MCF 10A (cell line): ENCODE measurements around the gene ARHGEF26. TPM values are rescaled to one million over a fixed set of nuclear protein-coding genes. Genes with fewer than 3 reads are reported as not detected.
A peak's percentile ranks its signal among the peaks of the same experiment; 100 is the strongest.

Experiments
- BruUV-seq: library from RNA; stranded (reverse); fragments of 400-500 nt; replicated peaks from 2 replicates; lab custom pipeline; 2021; lab: Mats Ljungman, UMichigan
- CTCF ChIA-PET: fragments of 300-600 bp; sonication (Branson Sonifier 250); formaldehyde crosslinking; extraction: SDS; loops from one replicate; lab custom pipeline; 2021; ENCODE audit warnings: antibody characterized with exemption, inconsistent platforms; lab: Yijun Ruan, JAX
- POLR2A ChIA-PET: fragments of 300-600, 350-650 bp; sonication (Branson Sonifier 250); formaldehyde crosslinking; extraction: SDS; loops from one replicate; lab custom pipeline; 2020; ENCODE audit warnings: antibody characterized with exemption, inconsistent platforms; lab: Yijun Ruan, JAX
- DNase-seq: peaks from one replicate; pipeline ENCODE4 v3.0.0-alpha.2; 2018; ENCODE audit not compliant: unreplicated experiment
- H3K27ac Mint-ChIP-seq: one replicate; pipeline ENCODE4 v1.8.0; 2022; ENCODE audit warnings: mild to moderate bottlenecking, low read depth, mixed read lengths; ENCODE audit not compliant: unreplicated experiment
- H3K27me3 Mint-ChIP-seq: one replicate; pipeline ENCODE4 v1.8.0; 2022; ENCODE audit warnings: mixed read lengths; ENCODE audit not compliant: insufficient read depth, unreplicated experiment
- H3K36me3 Mint-ChIP-seq: one replicate; pipeline ENCODE4 v1.8.0; 2022; ENCODE audit warnings: mild to moderate bottlenecking, moderate library complexity, mixed read lengths; ENCODE audit not compliant: insufficient read depth, unreplicated experiment
- H3K4me1 Mint-ChIP-seq: one replicate; pipeline ENCODE4 v1.8.0; 2022; ENCODE audit warnings: mixed read lengths; ENCODE audit not compliant: insufficient read depth, unreplicated experiment
- H3K4me3 Mint-ChIP-seq: one replicate; pipeline ENCODE4 v1.8.0; 2022; ENCODE audit warnings: mild to moderate bottlenecking, moderate library complexity, mixed read lengths; ENCODE audit not compliant: unreplicated experiment
- H3K9me3 Mint-ChIP-seq: one replicate; pipeline ENCODE4 v1.8.0; 2022; ENCODE audit warnings: mixed read lengths; ENCODE audit not compliant: unreplicated experiment
- intact Hi-C: fragments of 100-400 bp; cut with micrococcal nuclease; formaldehyde crosslinking; loops from 2 replicates; pipeline ENCODE4 v1.14.1; 2022
- total RNA-seq: library from RNA; stranded (reverse); gene quantifications from 2 replicates; pipeline ENCODE4 v1.2.3, GENCODE V29; 2022
- TF ChIP-seq, protein P1 (sequence below): fragments of 200-600 bp; IDR thresholded peaks from one replicate; pipeline ENCODE4 v1.8.0; 2022; ENCODE audit warnings: antibody characterized with exemption, mild to moderate bottlenecking; ENCODE audit not compliant: unreplicated experiment

The ARHGEF26 gene
- total RNA-seq, 1 experiment from 2014 or later: 0.63 TPM

DNA sequence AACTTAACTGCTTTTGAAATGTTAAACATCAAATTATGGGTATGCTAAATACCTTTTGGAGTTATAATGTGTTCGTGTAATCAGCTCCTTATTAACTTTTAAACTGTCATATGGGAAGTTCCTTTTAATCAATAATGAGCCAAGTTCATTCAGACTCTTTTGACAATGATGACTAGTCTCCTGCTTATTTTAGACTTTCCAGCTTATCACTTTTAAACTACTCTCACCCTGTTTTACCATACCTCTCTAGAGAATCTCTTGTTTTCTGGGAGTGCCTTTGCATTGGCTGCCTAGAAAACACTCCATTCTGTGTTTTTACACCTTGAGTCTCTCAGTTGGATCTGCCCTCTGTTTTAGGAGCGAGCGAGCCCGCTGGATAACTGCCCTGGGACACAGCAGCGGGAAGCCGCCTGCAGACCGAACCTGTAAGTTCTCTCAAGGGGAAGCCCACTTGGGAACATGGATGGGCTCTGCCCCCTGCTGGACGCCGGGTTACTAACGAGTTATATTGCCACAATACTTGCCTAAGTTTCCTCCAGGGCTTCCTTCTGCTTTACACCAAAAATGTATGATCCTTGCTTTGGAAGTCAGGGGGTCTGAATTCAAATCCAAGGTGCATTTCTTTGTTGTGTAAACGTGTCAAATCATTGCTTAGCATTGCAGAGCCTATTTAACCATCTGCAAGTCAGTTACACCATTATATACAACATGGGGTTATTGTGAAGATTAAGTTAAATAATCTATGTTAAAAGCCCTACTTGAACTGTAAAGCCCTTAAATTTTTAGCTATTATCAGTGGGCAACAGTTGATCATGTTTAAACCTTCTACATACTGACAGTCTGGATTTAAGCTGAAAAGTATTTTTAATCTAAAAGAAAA is 131.8 kb downstream of the ARHGEF26 start:
- DNase-seq: peak; percentile 88
- peaks cover 55% of the 10 kb centered on the region for H3K36me3 Mint-ChIP-seq
- ChIA-PET CTCF (interaction anchor here (0.6 to 5.6 kb wide), 55 partner anchors 9 to 1585 kb away, joined by 3 to 75 read pairs (median 4); partner anchors contain the start of gene ARHGEF26), POLR2A (interaction anchor here (0.8 to 1.3 kb wide), 4 partner anchors 10 to 141 kb away, joined by 3 read pairs; partner anchors contain the start of gene ARHGEF26)
- H3K9me3 Mint-ChIP-seq: no peaks in the 10 kb centered on the region
- no peaks in the 10 kb centered on the region for H3K27me3 Mint-ChIP-seq
- intact Hi-C loops: loop anchor here (1.0 kb wide), 2 partner anchors 157 to 213 kb away; no protein-coding TSS in a partner anchor
- H3K4me1 Mint-ChIP-seq: no peaks in the 10 kb centered on the region
- TF ChIP-seq, protein P1, sequence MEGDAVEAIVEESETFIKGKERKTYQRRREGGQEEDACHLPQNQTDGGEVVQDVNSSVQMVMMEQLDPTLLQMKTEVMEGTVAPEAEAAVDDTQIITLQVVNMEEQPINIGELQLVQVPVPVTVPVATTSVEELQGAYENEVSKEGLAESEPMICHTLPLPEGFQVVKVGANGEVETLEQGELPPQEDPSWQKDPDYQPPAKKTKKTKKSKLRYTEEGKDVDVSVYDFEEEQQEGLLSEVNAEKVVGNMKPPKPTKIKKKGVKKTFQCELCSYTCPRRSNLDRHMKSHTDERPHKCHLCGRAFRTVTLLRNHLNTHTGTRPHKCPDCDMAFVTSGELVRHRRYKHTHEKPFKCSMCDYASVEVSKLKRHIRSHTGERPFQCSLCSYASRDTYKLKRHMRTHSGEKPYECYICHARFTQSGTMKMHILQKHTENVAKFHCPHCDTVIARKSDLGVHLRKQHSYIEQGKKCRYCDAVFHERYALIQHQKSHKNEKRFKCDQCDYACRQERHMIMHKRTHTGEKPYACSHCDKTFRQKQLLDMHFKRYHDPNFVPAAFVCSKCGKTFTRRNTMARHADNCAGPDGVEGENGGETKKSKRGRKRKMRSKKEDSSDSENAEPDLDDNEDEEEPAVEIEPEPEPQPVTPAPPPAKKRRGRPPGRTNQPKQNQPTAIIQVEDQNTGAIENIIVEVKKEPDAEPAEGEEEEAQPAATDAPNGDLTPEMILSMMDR: peak; percentile 83
- H3K4me3 Mint-ChIP-seq: no peak overlapping the region
- BruUV-seq: no TSS peak
- H3K27ac Mint-ChIP-seq: no peak overlapping the region

DNA sequence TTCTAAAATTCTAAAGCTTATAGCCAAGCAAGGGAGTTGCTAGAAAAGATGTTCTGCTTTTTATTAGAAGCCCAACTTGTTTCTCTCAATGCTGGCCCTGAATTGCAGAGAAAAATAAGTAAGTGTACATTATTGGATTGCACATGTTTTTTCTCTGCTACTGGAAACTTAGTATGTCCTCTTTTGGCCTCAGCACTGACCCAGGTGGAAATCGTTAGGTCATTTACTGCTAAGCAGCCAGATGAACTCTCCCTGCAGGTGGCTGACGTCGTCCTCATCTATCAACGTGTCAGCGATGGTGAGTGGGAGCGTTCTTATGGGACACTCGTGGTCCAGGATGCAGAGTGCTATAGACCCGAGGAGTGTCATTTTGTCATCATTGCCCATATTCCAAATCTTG is 133.3 kb downstream of the ARHGEF26 start:
- BruUV-seq: no TSS peak
- H3K4me3 Mint-ChIP-seq: no peak overlapping the region

GRCh38 chr3:154273381-154273780 is 152.2 kb downstream of the ARHGEF26 start:
- Mint-ChIP-seq H3K27me3 (no peaks in the 10 kb centered on the region), H3K9me3 (no peaks in the 10 kb centered on the region), H3K4me3 (no peak overlapping the region), H3K4me1 (no peaks in the 10 kb centered on the region), H3K36me3 (peaks cover 84% of the 10 kb centered on the region), H3K27ac (no peak overlapping the region)
- TF ChIP-seq, protein P1: no peak
- BruUV-seq: no TSS peak
- no peak for DNase-seq
- intact Hi-C loops: no loop called here
- POLR2A ChIA-PET: interaction anchor here (1.0 kb wide), 1 partner anchor 15 kb away, joined by 4 read pairs; no protein-coding TSS in a partner anchor
- CTCF ChIA-PET: no interaction called here

More for the DNA sequence above, 133.3 kb downstream of the ARHGEF26 start:
- no peak for DNase-seq
- no peaks in the 10 kb centered on the region for H3K4me1 Mint-ChIP-seq
- intact Hi-C loops: no loop called here
- ChIA-PET CTCF (interaction anchor here (0.6 to 5.6 kb wide), 12 partner anchors 9 to 1089 kb away, joined by 3 to 75 read pairs (median 6); no protein-coding TSS in a partner anchor), POLR2A (interaction anchor here (1.3 kb wide), 1 partner anchor 141 kb away, joined by 3 read pairs; no protein-coding TSS in a partner anchor)
- TF ChIP-seq, protein P1: no peak
- no peak overlapping the region for H3K27ac Mint-ChIP-seq
- H3K36me3 Mint-ChIP-seq: peaks cover 67% of the 10 kb centered on the region
- H3K27me3 Mint-ChIP-seq: no peaks in the 10 kb centered on the region
- no peaks in the 10 kb centered on the region for H3K9me3 Mint-ChIP-seq

GRCh38 chr3:154274348-154274747 is 153.2 kb downstream of the ARHGEF26 start:
- ChIA-PET CTCF (no interaction called here), POLR2A (no interaction called here)
- no TSS peak for BruUV-seq

More at GRCh38 chr3:154274348-154274747, 153.2 kb downstream of the ARHGEF26 start:
- H3K36me3 Mint-ChIP-seq: peaks cover 82% of the 10 kb centered on the region
- peak overlapping the region; percentile 14 for H3K27ac Mint-ChIP-seq
- intact Hi-C loops: no loop called here
- H3K9me3 Mint-ChIP-seq: no peaks in the 10 kb centered on the region
- no peaks in the 10 kb centered on the region for H3K4me1 Mint-ChIP-seq
- DNase-seq: no peak
- H3K4me3 Mint-ChIP-seq: no peak overlapping the region
- TF ChIP-seq, protein P1: no peak
- H3K27me3 Mint-ChIP-seq: no peaks in the 10 kb centered on the region
